HG03469 (cell line): ENCODE results near the gene KCNJ14.

Source experiments
- ATAC-seq: cut with Tn5 transposase; IDR thresholded peaks from one replicate; pipeline ENCODE4 v1.9.1; 2021; ENCODE audit warnings: mild to moderate bottlenecking, moderate library complexity, moderate number of reproducible peaks; ENCODE audit not compliant: unreplicated experiment

Gene KCNJ14

DNA sequence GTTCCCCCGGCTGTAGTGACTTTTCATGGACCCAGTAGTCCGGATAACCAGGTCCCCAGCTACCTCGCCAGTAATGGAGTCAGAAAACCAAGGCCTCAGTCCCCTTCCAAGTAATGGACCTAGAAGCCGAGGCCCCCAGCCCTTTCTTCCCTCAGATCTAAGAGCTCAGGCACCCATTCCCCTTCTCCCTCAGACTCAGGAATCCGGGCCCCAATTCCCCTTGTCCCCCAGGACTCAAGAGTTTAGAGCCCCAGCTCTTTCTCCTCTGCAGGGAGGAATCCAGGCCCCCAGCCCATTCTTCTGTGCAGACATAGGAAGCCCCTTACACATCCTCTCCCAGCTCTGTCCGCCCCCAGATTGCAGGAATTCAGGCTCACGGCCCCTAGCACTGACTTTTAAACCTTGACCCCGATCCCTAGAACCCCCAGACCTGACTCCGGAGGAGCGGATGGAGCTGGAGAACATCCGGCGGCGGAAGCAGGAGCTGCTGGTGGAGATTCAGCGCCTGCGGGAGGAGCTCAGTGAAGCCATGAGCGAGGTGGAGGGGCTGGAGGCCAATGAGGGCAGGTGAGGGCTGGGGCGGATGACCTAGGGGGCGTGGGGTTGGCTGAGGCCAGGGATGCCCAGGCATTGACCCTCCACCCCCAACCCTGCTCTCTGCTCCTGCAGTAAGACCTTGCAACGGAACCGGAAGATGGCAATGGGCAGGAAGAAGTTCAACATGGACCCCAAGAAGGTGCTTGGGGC lies 14.7 kb downstream of the KCNJ14 start:
- no peak for ATAC-seq

DNA sequence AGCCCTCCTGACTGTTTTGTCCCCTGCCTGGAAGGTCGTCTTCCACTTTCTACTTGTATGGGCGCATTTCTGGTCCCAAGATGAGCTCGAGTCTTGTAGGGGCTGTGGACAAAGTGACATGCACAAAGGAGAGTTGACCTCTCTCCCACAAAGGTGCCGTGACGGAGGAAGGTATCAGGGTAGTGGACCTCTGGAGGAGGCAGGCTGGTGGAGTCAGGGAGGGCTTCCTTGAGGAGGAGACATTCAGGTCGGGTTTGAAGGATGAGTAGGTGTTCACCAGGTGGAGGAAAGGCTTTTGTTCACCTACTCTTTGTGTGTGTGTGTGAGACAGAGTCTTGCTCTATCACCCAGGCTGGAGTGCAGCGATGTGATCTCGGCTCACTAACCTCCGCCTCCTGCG lies 15.5 kb downstream of the KCNJ14 start:
- ATAC-seq: no peak

DNA sequence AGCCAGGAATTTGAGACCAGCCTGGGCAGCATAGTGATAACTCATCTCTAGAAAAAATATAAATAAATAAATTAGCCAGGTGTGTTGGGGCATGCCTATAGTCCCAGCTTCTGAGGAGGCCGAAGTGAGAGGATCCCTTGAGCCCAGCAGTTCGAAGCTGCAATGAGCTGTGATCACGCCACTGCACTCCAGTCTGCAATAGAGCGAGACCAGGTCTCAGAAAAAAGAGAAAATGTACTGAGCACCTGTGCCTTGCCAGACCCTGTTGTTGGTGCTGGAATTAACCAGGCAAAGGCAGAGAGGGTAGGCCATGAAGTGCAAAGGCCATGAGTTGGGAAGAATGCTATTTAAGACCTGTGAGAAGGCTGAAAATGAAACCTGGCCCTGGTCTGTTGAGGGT lies 16.5 kb downstream of the KCNJ14 start:
- no peak for ATAC-seq

DNA sequence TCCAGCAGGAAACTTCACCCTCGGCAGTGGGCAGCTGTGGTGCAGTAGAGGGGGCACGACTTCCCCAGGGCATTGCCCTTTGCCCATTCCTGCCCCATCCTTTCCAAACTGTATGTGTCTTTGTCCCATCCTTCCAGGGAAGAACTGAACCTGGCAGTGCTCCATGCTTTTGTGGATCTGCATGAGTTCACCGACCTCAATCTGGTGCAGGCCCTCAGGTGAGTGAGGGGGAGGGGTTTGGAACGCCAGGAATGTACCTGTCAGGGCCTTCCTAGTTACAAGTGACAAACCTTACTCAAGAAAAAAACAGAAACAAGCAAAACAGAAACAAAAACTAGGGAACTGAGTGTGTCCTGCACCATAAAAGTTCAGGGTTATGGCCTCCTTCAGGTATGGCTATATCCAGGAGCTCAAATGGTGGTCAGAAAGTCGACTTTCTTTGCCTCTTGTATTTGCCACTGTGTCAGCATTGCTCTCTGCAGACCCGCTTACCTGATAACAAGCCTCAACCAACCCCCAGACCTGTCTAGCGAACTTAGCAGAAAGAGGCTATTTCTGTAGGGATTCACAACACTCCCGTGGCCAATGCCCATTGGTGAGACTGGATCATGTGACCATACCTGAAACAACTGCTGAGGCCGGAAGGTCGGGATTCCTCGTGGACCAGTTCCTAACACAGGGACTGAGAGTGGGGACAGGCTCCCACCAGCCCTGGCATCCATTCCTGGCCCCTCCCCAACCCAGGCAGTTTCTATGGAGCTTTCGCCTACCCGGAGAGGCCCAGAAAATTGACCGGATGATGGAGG lies 18.0 kb downstream of the KCNJ14 start:
- no peak for ATAC-seq

DNA sequence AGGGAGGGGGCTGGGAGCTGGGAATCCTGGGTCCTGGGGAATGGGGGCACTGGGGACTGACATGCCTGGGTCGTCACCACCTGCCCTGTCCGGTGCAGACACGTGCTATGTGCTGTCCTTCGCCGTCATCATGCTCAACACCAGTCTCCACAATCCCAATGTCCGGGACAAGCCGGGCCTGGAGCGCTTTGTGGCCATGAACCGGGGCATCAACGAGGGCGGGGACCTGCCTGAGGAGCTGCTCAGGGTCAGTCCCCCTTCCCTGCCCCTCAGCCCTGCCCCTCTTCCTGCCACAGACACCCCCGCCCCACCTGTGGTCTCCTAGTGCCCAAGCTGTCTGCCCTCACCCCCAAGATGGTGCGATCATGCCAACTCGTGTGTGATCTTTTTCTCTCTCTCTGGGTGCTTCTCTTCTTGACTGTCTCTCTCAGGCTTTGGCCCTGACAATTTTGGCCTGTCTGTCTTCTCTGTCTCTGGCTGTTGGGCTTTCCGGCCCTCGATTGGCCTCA lies 18.8 kb downstream of the KCNJ14 start:
- ATAC-seq: no peak

DNA sequence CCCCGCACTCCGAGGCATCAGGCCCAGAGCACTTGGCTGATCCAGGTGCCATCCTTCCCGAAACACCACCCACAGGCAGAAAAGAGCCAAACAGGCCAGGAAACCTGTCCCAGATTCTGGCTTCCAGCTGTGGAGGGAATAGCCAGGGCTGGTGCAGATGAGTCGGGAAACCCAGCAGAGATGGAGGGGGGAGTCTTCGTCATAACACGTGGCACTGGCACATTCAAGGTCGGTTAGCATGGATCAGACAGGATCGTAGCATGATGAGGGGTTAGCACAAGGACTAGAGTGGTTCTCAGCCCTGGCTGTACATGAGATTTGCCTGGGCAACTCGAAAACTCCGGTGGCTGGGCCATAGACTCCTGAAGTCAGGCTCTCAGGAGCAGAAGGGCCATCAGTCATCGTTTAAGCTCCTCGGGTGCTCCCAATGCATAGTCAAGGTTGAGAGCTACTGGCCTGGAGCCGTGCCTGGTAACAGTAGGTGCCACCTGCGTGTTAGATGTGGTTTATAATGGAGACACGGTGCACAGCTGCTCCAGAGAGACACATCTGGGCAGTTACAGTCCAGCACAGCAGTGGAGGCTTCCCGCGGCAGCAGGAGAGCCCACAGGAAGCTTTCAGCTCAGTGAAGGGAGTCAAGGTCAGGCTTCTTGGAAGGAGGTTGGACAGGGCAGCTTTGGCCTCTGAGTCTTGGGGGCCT lies 20.1 kb downstream of the KCNJ14 start:
- ATAC-seq: no peak

DNA sequence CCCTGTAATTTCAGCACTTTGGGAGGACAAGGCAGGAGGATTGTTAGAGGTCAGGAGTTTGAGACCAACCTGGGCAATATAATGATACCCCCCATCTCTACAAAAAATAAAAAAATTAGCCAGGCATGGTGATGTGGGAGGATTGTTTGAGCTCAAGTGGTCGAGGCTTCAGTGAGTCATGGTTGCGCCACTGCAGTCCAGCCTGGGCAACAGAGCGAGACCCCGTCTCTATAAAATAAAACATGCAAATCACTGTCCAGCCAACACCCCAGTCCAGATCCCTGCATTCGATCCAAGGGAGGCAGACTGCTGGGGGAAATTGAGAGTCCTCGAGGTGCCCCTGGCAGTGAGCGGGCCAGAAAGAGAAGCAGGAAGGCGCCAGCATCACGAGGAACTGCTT lies 20.8 kb downstream of the KCNJ14 start:
- no peak for ATAC-seq

DNA sequence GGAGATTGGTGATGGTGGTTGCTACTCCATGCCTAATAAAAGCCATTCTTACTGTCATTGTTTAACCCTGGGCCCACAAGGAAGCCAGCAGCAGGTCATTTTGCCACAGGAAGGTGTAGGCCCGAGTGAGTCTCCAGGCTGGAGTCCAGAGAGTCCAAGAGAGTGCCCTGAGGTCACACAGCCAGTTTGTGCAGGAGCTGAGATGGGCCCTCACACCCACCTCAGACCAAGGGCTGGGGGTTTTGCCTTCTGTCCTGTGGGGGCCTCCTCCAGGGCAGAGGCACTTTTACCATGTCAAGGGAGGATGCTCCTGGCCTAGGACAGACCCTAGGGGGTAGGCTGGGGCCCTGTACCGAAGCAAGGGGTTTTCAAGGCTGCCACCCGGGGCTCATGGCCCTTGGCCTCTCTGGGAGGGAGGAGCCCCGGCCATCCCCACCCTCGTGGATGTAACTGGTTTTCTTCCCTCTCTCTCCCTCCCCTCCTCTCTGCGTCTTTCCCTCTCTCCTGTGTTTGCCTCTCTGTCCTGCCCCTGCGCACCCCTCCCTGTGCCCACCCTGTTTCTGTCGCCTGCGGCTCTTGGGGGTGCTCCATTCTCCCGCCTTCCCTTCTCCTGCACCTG lies 21.8 kb downstream of the KCNJ14 start:
- ATAC-seq: no peak

DNA sequence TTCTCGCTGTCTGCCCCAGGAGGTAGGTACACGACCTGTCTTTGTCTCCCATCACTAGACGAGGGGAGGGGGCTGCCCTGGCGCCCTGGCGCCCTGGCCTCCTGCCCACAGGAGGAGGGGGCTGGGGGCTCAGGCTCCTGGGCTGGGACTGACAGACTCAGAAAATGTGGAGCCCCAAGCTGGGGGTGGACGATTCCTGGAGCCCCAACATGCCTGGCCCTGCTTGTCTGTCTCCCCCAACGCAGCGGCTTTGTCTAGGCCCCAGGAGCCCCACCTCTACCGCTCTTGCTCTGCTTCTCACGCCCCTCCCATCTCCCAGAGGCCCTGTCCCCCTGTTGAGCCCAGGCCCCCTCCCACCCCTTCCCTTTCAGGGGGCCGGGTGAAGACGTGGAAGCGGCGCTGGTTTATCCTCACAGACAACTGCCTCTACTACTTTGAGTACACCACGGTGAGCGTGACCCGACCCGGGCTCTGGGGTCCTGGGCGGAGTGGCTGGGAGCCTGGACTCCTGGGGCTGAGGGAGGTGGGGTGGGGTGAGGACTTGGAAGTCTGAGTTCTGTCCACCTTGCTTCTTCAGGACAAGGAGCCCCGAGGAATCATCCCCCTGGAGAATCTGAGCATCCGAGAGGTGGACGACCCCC lies 22.4 kb downstream of the KCNJ14 start:
- ATAC-seq: no peak

DNA sequence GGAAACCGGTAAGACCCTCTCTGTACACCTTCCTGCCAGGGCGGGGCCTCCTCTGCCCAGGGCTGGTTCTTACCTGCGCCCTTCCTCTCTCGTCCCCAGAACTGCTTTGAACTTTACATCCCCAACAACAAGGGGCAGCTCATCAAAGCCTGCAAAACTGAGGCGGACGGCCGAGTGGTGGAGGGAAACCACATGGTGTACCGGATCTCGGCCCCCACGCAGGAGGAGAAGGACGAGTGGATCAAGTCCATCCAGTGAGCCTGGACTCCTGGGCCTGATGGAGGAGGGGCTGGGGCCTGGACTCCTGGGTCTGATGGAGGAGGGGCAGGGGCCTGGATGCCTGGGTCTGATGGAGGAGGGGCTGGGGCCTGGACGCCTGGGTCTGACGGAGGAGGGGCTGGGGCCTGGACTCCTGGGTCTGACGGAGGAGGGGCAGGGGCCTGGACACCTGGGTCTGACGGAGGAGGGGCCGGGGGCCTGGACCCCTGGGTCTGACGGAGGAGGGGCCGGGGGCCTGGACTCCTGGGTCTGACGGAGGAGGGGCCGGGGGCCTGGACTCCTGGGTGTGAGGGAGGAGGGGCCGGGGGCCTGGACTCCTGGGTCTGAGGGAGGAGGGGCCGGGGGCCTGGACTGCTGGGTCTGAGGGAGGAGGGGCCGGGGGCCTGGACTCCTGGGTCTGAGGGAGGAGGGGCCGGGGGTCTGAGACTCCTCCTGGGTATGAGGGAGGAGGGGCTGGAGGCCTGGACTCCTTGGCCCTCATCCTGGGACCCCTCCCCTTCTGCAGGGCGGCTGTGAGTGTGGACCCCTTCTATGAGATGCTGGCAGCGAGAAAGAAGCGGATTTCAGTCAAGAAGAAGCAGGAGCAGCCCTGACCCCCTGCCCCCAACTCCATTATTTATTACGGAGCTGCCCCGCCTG lies 23.2 kb downstream of the KCNJ14 start:
- no peak for ATAC-seq

DNA sequence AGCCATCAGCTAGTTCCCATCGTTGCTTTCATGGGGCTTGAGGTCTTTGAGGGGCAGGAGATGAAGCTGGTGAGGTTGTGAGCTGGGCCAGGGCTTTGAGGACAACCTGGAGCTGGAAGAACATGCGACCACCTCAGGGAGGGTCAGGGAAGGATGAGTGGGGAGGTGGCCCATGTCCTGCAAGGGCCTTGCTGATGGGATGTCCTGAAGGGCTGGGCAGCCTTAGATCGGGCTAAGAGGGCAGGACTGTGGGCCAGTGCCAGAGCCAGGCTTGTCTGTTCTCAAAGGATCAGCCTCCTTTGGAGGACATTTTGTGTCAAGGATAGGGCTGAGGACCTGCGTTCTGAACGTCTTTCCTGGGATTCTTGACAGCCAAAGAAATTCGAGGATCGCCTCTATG lies 24.3 kb downstream of the KCNJ14 start:
- ATAC-seq: no peak

DNA sequence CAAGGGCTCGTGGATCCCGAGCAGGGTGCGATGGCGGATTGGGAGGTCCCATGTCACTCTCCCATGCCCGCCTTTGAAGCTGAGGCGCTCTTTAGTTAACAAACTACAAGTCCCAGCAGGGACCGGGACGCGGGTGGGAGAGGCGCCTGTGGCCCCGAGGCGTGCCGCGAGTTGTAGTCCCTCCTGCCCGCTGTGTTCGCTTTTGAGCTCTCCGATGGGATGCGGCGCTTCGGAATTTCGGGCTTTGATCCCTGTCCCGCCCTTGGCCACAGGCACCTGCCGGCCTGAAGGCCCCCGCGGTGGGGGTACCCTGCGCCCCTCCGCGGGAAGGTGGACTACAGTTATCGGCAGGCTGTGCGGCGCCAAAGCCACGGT lies 24.8 kb downstream of the KCNJ14 start:
- ATAC-seq: no peak

DNA sequence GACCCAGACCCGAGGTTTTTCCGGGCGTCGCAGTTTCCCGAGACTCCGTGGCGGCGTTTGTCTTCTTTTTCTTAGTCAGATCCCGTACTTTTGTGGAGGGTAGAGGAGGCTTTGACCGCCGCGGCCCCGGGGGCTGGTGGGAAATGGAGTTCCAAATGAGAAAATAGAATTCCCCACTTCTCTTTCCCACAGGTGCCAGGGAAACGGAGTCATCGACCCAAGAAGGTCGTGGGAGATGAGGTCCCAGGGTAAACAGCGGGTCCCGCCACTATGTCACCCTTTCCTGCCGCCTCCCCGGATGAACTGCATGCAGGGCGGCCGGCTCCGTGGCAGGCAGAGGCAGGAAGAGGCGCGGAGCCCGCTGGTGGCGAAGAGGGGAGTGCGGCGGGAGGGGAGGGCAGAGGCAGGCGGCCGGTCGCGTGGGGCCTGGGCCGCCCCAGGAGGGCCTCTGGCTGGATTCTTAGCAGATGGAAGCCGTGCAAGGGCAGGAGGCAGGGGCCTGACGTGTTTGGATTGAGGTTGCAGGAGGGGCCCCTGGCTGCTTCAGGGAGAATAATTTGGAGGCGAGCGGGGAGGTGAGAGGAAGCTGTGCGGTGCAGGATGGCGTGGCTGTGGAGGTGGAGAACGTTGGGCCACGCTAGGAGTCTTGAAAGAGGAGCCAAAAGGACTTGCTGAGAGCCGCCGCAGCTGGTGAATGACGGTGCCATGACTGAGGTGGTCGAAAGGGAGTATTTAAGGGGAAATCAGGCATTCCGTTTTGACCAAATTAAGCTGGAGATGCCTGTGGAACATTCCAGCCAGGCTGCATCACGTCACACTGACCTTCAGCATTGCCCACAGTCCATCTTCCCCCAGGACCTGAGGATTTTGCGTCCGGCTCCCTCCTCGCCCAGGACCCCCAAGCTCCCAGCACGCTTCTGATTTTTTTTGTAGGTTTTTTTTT lies 25.5 kb downstream of the KCNJ14 start:
- no peak for ATAC-seq

DNA sequence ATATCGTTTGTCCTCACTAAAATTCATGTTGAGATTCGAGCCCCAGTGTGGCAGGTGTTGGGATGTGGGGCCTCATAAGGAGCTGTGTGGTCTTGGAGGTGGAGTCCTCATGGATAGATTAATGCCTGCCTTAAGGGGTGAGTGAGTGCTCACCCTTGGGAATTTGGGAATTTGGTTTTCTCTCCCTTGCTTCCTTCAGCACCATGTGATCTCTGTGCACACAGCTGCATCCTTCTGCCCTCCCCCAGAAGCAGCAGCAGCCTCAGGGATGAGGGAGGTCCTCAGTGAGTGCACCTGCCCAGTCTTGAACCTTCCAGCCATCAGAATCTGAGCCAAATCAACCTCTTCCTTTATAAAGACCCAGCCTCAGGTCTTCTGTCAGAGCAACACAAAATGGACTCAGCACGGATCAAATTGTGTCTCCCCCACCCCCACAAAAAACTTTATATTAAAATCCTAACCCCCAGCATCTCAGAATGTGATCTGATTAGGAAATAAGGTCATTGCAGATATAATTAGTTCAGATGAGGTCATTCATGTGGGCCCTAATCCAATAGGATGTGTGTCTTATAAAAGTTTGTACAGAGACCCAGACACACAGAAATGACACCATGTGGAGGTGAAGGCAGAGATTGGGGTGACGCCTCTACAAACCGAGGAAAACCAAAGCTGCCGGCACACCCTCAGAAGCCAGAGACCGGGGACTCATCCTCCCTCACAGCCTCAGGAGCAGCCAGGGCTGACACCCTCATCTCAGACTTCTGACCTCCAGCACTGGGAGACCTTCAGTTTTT lies 26.7 kb downstream of the KCNJ14 start:
- ATAC-seq: no peak

DNA sequence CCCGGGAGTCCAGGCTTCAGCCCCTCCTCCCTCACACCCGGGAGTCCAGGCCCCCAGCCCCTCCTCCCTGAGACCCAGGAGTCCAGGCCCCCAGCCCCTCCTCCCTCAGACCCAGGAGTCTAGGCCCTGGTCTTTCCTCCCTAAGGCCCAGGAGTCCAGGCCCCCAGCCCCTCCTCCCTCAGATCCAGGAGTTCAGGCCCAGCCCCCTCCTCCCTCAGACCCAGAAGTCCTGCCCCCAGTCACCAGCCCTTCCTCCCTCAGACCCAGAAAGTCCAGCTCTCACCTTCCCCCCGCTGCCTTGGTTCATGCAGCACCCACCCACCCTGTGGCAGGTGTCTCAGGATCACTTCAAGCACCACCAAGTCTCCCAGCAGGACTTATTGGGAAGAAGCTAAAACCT lies 27.9 kb downstream of the KCNJ14 start:
- no peak for ATAC-seq

DNA sequence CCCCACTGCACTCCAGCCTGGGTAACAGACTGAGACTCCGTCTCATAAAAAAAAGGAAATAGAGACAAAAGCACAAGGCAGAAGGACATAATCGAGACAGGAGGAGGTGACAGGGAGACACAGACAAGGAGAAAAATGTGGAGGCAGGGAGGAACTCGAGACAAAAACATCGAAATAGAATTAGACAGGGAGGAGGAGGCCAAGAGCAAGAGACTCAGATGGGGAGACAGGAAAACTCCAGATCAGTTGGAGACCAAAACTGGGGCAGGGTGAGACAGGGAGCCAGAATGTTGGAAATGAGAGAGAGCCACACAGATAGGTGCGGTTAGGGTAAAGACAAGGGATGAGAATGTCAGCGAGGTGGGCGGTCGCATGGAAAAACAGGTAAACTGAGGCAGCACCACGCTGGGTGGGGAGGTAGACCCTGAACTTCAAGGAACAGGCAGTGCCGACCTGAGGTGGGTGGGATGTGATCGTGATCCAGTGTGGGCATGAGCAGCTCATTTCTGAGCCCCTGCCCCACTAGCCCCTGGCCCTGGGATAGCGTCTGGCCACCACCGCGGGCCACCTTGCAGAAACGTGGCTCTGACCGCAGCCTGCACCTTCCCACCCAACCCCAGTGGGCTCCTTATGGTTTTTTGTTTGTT lies 29.0 kb downstream of the KCNJ14 start:
- ATAC-seq: no peak

DNA sequence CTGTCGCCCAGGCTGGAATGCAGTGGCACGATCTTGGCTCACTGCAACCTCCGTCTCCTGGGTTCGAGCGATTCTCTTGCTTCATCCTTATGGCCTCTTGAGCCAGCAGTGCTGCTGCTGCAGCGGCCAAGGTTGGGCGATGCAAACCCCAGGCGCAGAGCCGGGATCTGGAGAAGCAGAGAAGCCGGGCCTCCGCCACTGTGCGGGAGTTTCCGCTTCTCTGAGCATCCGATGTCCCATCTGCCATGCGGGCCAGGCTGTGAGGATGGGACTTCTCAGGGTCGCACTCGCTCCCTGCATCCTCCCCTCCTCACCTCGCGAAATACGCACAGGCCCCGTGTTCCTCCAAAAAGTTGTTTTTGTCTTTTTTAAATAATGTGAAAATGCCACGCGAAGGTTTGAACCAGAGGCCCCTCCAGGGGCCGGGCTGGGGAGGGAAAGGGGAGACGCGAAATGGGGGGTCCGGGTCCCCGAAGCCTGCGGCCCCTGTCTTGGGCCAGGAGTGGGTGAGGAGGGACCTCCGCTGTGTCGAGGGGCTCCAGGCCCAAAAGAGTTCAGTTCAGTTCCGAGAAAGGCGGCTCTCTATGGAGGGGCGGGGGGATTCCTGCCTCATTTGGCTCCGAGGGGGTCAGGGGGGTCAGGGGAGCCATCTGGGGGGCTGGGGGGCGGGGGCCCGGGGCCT lies 29.7 kb downstream of the KCNJ14 start:
- ATAC-seq: no peak
